Esophagus muscularis mucosa (tissue), 3 donors: ENCODE results near the gene PSMB1.
A peak's percentile ranks its signal among the peaks of the same experiment; 100 is the strongest.

Experiments
- CTCF ChIP-seq, 3 experiments: fragments of 200-600 bp in 2 of 3; fragments of 450-650 bp in 1 of 3; sonication (generic) in 2 of 3; IDR thresholded peaks; one replicate each; pipeline ENCODE4 v1.5.1; 2017 to 2019; ENCODE audit warnings: antibody characterized with exemption in 3 of 3, mild to moderate bottlenecking in 2 of 3, moderate library complexity in 1 of 3
- POLR2A ChIP-seq: fragments of 450-650 bp; IDR thresholded peaks from one replicate; pipeline ENCODE4 v1.6.1; 2017; ENCODE audit warnings: antibody characterized with exemption, moderate library complexity, mild to moderate bottlenecking, low read depth

- TF ChIP-seq CTCF (IDR thresholded peaks at IDR 0.05) (peak in 1 of 3 experiments; percentile 4), POLR2A (no peak)
Measured at GRCh38 chr6:170583756-170584180, 30.7 kb upstream of the PSMB1 start.
